ENCODE measurements around the gene IGDCC3. TPM values are rescaled to one million over a fixed set of nuclear protein-coding genes. Genes with fewer than 3 reads are reported as not detected.
A peak's percentile ranks its signal among the peaks of the same experiment; 100 is the strongest.

The IGDCC3 gene
- total and polyA plus RNA-seq, 2 experiments from 2014 or later = not detected

GRCh38 chr15:65385870-65386258 is 8.1 kb upstream of the IGDCC3 start:
- Histone ChIP-seq H3K9ac (no peak overlapping the region), H3K36me3 (ENCODE audit: low read depth) (no peaks in the 10 kb centered on the region), H3K27ac (no peak overlapping the region), H3K9me3 (ENCODE audit: low read depth) (no peaks in the 10 kb centered on the region), H2AFZ (peak overlapping the region; percentile 62), H3K4me1 (ENCODE audit: insufficient read depth) (no peaks in the 10 kb centered on the region), H4K20me1 (ENCODE audit: insufficient read depth) (no peaks in the 10 kb centered on the region), H3K4me3 (no peak overlapping the region), H3K9me2 (ENCODE audit: insufficient read depth) (no peaks in the 10 kb centered on the region), H3K79me2 (ENCODE audit: insufficient read depth) (no peaks in the 10 kb centered on the region), H3F3A (ENCODE audit: insufficient read depth) (no peaks in the 10 kb centered on the region), H3K4me2 (ENCODE audit: unreplicated experiment) (no peak overlapping the region), H3K27me3 (replicated peaks; ENCODE audit: insufficient read depth) (peaks cover 25% of the 10 kb centered on the region; the same call in 1 of the 2 replicates)
- in situ Hi-C loops (cut with MboI) = no loop called here
- WGBS, 2 experiments (ENCODE audit: low coverage in 1 of 2, low lambda C conversion rate in 2 of 2, missing lambda C conversion rate in 2 of 2) = 7 to 22% methylated on average over 5 to 10 of the region's 10 CpGs
- DNase-seq = peak; percentile 23
- TF ChIP-seq EZH2phosphoT487 (IDR thresholded peaks at IDR 0.05; ENCODE audit: insufficient read depth, low read depth) (no peak), EZH2 (IDR thresholded peaks at IDR 0.05; ENCODE audit: insufficient read depth, poor library complexity, severe bottlenecking) (no peak)

- H3K4me3 ChIP-seq = no peak overlapping the region
- DNase-seq = peak; percentile 87
- H3K9ac ChIP-seq = no peak overlapping the region
- no peaks in the 10 kb centered on the region for H3K4me1 ChIP-seq (ENCODE audit: insufficient read depth)
- no peaks in the 10 kb centered on the region for H3K79me2 ChIP-seq (ENCODE audit: insufficient read depth)
- TF ChIP-seq EZH2phosphoT487 (IDR thresholded peaks at IDR 0.05; ENCODE audit: insufficient read depth, low read depth) (no peak), EZH2 (IDR thresholded peaks at IDR 0.05; ENCODE audit: insufficient read depth, poor library complexity, severe bottlenecking) (no peak)
- peak overlapping the region; percentile 62 for H2AFZ ChIP-seq
- in situ Hi-C loops (cut with MboI) = no loop called here
- no peak overlapping the region for H3K27ac ChIP-seq
- H3K4me2 ChIP-seq (ENCODE audit: unreplicated experiment) = no peak overlapping the region
- H3F3A ChIP-seq (ENCODE audit: insufficient read depth) = no peaks in the 10 kb centered on the region
- no peaks in the 10 kb centered on the region for H3K9me3 ChIP-seq (ENCODE audit: low read depth)
- no peaks in the 10 kb centered on the region for H3K36me3 ChIP-seq (ENCODE audit: low read depth)
- peaks cover 28% of the 10 kb centered on the region; the same call in 1 of the 2 replicates for H3K27me3 ChIP-seq (replicated peaks; ENCODE audit: insufficient read depth)
- no peaks in the 10 kb centered on the region for H4K20me1 ChIP-seq (ENCODE audit: insufficient read depth)
- H3K9me2 ChIP-seq (ENCODE audit: insufficient read depth) = no peaks in the 10 kb centered on the region
- WGBS, 2 experiments (ENCODE audit: low coverage in 1 of 2, low lambda C conversion rate in 2 of 2, missing lambda C conversion rate in 2 of 2) = 38 to 44% methylated on average over 39 to 43 of the region's 43 CpGs
These were observed 7.4 kb upstream of the IGDCC3 start for GRCh38 chr15:65384895-65385869.

- DNase-seq = no peak
- H3F3A ChIP-seq (ENCODE audit: insufficient read depth) = no peaks in the 10 kb centered on the region
- 52 to 63% methylated on average over 4 of the region's 4 CpGs for WGBS, 2 experiments (ENCODE audit: low coverage in 1 of 2, low lambda C conversion rate in 2 of 2, missing lambda C conversion rate in 2 of 2)
- H3K4me2 ChIP-seq (ENCODE audit: unreplicated experiment) = no peak overlapping the region
- H2AFZ ChIP-seq = no peak overlapping the region
- H3K79me2 ChIP-seq (ENCODE audit: insufficient read depth) = no peaks in the 10 kb centered on the region
- no peak overlapping the region for H3K9ac ChIP-seq
- H3K4me1 ChIP-seq (ENCODE audit: insufficient read depth) = no peaks in the 10 kb centered on the region
- in situ Hi-C loops (cut with MboI) = no loop called here
- H3K36me3 ChIP-seq (ENCODE audit: low read depth) = no peaks in the 10 kb centered on the region
- H3K4me3 ChIP-seq = no peak overlapping the region
- no peaks in the 10 kb centered on the region for H3K9me2 ChIP-seq (ENCODE audit: insufficient read depth)
- no peak overlapping the region for H3K27ac ChIP-seq
- no peak for TF ChIP-seq EZH2phosphoT487 (IDR thresholded peaks at IDR 0.05; ENCODE audit: insufficient read depth, low read depth)
- no peak for TF ChIP-seq EZH2 (IDR thresholded peaks at IDR 0.05; ENCODE audit: insufficient read depth, poor library complexity, severe bottlenecking)
- H3K9me3 ChIP-seq (ENCODE audit: low read depth) = no peaks in the 10 kb centered on the region
- H4K20me1 ChIP-seq (ENCODE audit: insufficient read depth) = no peaks in the 10 kb centered on the region
- peaks cover 32% of the 10 kb centered on the region for H3K27me3 ChIP-seq (replicated peaks; ENCODE audit: insufficient read depth)
These were observed 6.7 kb upstream of the IGDCC3 start for GRCh38 chr15:65384505-65384894.

GRCh38 chr15:65383991-65384390 is 6.2 kb upstream of the IGDCC3 start:
- H2AFZ ChIP-seq = no peak overlapping the region
- no peak overlapping the region for H3K4me3 ChIP-seq
- H3K27ac ChIP-seq = no peak overlapping the region
- H3K9me3 ChIP-seq (ENCODE audit: low read depth) = no peaks in the 10 kb centered on the region
- H3K36me3 ChIP-seq (ENCODE audit: low read depth) = no peaks in the 10 kb centered on the region
- H3K9ac ChIP-seq = no peak overlapping the region
- no peak for DNase-seq
- H3K79me2 ChIP-seq (ENCODE audit: insufficient read depth) = no peaks in the 10 kb centered on the region
- in situ Hi-C loops (cut with MboI) = no loop called here
- H3K4me1 ChIP-seq (ENCODE audit: insufficient read depth) = no peaks in the 10 kb centered on the region
- H3K9me2 ChIP-seq (ENCODE audit: insufficient read depth) = no peaks in the 10 kb centered on the region
- no peak for TF ChIP-seq EZH2 (IDR thresholded peaks at IDR 0.05; ENCODE audit: insufficient read depth, poor library complexity, severe bottlenecking)
- TF ChIP-seq EZH2phosphoT487 (IDR thresholded peaks at IDR 0.05; ENCODE audit: insufficient read depth, low read depth) = no peak
- WGBS, 2 experiments (ENCODE audit: low coverage in 1 of 2, low lambda C conversion rate in 2 of 2, missing lambda C conversion rate in 2 of 2) = 71 to 73% methylated on average over 6 of the region's 6 CpGs
- no peaks in the 10 kb centered on the region for H3F3A ChIP-seq (ENCODE audit: insufficient read depth)
- H3K4me2 ChIP-seq (ENCODE audit: unreplicated experiment) = no peak overlapping the region
- no peaks in the 10 kb centered on the region for H4K20me1 ChIP-seq (ENCODE audit: insufficient read depth)
- peaks cover 37% of the 10 kb centered on the region for H3K27me3 ChIP-seq (replicated peaks; ENCODE audit: insufficient read depth)
